Peyer's patch (tissue), 4 donors: ENCODE measurements around the gene CPNE2. TPM values are rescaled to one million over a fixed set of nuclear protein-coding genes. Genes with fewer than 3 reads are reported as not detected.

Experiments used
- DNase-seq, 3 donors: peaks; one replicate each; pipeline ENCODE4 v3.0.0-alpha.2; 2017 to 2019
- H3K27ac ChIP-seq, 4 donors: fragments of 200-600 bp; sonication (generic); one replicate each; pipeline ENCODE4 v1.5.1; 2016 to 2019
- H3K27me3 ChIP-seq, 2 donors: fragments of 200-600 bp; sonication (generic); one replicate each; pipeline ENCODE4 v1.5.1; 2019
- H3K36me3 ChIP-seq, 3 donors: fragments of 200-600 bp; sonication (generic); one replicate each; pipeline ENCODE4 v1.5.1; 2016 to 2019
- H3K4me1 ChIP-seq, 4 donors: fragments of 200-600 bp; sonication (generic); one replicate each; pipeline ENCODE4 v1.5.1; 2016 to 2019
- H3K4me3 ChIP-seq, 4 donors: fragments of 200-600 bp; sonication (generic); 1 replicate in 3 of 4; 2 replicates in 1 of 4; pipeline ENCODE4 v1.5.1; 2016 to 2019; ENCODE audit warnings: mild to moderate bottlenecking in 1 of 4
- H3K9me3 ChIP-seq, 4 donors: fragments of 200-600 bp; sonication (generic); one replicate each; pipeline ENCODE4 v1.5.1; 2016 to 2019; ENCODE audit warnings: mild to moderate bottlenecking in 1 of 4
- POLR2A ChIP-seq, 2 donors: fragments of 450-650 bp; IDR thresholded peaks; one replicate each; pipeline ENCODE4 v1.5.1; 2017; ENCODE audit warnings: antibody characterized with exemption in 2 of 2, mild to moderate bottlenecking in 2 of 2, moderate library complexity in 2 of 2
- total RNA-seq, 4 donors: library from RNA; depleted of rRNA; stranded (reverse); fragments of >200 nt; gene quantifications; one replicate each; pipeline ENCODE4 v1.1.0, GENCODE V29; 2016
- TF ChIP-seq, protein P1 (sequence below), 6 experiments: fragments of 450-650 bp in 4 of 6; fragments of 200-600 bp in 2 of 6; sonication (generic) in 1 of 6; IDR thresholded peaks; one replicate each; pipeline ENCODE4 v1.5.1; 2017 to 2019; ENCODE audit warnings: antibody characterized with exemption in 6 of 6, mild to moderate bottlenecking in 3 of 6, moderate library complexity in 1 of 6

The CPNE2 gene
- total RNA-seq, 4 donors from 2014 or later: 26.4 to 73.9 (median 64.8) TPM

DNA sequence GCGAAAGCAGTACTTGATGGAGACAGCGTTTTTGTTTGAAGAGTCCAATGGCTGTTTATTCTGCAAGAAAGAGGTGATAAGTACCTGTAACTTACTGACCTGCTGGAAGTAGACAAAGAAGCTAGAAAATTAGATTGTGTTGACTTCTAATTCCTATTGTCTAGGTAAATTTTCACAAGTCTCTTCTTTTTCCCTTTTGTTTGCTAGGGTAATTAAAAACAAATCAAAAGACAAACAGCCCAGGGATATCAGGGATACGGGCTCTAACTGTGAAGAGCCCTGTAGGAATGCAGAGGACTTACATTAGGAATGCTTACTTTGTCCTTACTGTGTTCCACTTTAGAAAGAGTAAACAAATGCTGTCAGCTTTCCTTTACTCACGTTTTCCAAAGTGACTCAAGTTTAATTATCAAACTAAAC, 86.4 kb downstream of the CPNE2 start:
- no peak overlapping the region for H3K27ac ChIP-seq
- H3K9me3 ChIP-seq: no peaks in the 10 kb centered on the region
- H3K4me1 ChIP-seq: no peaks in the 10 kb centered on the region
- TF ChIP-seq, protein P1, sequence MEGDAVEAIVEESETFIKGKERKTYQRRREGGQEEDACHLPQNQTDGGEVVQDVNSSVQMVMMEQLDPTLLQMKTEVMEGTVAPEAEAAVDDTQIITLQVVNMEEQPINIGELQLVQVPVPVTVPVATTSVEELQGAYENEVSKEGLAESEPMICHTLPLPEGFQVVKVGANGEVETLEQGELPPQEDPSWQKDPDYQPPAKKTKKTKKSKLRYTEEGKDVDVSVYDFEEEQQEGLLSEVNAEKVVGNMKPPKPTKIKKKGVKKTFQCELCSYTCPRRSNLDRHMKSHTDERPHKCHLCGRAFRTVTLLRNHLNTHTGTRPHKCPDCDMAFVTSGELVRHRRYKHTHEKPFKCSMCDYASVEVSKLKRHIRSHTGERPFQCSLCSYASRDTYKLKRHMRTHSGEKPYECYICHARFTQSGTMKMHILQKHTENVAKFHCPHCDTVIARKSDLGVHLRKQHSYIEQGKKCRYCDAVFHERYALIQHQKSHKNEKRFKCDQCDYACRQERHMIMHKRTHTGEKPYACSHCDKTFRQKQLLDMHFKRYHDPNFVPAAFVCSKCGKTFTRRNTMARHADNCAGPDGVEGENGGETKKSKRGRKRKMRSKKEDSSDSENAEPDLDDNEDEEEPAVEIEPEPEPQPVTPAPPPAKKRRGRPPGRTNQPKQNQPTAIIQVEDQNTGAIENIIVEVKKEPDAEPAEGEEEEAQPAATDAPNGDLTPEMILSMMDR (IDR thresholded peaks at IDR 0.05): no peak
- no peak for TF ChIP-seq POLR2A (IDR thresholded peaks at IDR 0.05)
- no peaks in the 10 kb centered on the region for H3K36me3 ChIP-seq
- no peaks in the 10 kb centered on the region for H3K27me3 ChIP-seq
- no peak for DNase-seq
- no peak overlapping the region for H3K4me3 ChIP-seq

DNA sequence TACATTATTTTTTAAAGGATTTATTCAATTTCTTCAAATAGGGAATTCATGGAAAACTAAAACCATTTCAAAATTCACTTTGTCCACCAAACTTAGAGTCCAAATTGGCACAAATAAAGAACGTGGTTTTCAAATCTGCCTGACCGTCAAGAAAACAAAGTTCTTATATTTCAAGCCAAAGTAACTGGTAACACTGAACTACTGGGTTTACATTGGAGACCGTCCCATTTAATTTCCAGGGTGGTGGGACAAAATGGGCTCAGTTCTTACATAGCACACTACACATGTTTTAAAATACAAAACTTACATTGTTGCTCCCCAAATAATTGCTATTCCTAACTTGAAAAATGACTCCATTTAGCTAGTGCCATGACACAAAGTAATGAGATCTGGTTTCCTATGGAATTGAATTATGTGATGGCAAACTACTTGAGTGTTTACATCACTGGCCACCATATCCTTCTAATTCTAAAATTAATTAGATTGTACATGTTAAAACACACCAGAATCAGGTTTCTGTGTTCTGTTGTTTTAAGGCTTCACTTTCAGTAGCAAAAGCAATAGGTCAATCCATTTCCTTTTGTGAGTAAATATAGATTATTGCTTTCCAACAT, 86.9 kb downstream of the CPNE2 start:
- Histone ChIP-seq H3K9me3 (no peaks in the 10 kb centered on the region), H3K36me3 (no peaks in the 10 kb centered on the region), H3K4me1 (peaks cover 0 to under 1% (median 0%) of the 10 kb centered on the region in 4 donors), H3K27ac (no peak overlapping the region), H3K27me3 (no peaks in the 10 kb centered on the region), H3K4me3 (no peak overlapping the region)
- no peak for DNase-seq
- TF ChIP-seq, protein P1 (IDR thresholded peaks at IDR 0.05): no peak
- TF ChIP-seq POLR2A (IDR thresholded peaks at IDR 0.05): no peak

DNA sequence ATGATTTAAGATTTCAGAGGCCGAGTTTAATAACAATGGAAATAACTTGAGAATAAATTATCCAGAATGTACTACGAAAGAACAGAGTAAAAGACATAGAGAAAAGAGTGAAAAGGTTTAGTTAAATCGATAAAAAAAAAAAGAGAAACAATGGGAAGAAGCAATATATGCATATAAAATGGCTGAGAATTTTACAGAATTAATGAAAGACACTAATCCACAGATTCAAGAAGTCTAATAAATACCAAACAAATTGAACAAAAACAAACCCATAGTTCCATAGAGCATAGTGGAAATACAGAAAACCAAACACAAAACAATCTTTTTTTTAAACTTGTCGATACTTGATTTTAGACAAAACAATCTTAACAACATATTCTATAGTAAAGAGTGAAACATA, 91.7 kb downstream of the CPNE2 start:
- DNase-seq: no peak
- Histone ChIP-seq H3K4me3 (no peak overlapping the region), H3K4me1 (peaks cover 0 to 20% (median 4%) of the 10 kb centered on the region in 4 donors), H3K36me3 (no peaks in the 10 kb centered on the region), H3K9me3 (no peaks in the 10 kb centered on the region), H3K27ac (no peak overlapping the region), H3K27me3 (no peaks in the 10 kb centered on the region)
- TF ChIP-seq POLR2A (IDR thresholded peaks at IDR 0.05): no peak
- TF ChIP-seq, protein P1 (IDR thresholded peaks at IDR 0.05): no peak

DNA sequence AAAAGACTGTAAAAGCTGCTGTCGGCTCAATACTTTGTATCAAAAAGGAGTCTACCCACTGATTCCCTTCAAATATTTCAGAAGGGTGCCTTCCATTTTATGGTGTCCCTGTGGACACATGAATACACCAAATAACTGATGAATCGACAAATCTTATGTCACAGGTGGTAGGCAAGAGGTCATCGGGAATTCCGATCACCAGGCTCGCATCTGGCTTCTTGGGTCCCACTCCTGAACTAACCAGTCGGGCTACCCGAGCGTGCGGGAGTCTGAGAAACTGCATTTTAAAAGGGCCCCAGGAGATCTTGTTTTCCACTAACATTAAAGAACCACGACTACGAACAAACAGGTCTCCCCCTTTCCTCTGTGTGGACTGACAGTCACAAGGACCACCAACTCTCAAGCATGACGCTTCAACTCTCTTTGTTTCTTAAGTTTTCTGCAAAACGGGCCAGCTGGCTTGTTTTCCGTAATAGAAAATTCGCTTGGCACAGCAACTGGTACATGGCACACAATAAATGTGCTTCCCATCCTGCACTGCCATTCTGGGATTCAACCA, 92.6 kb downstream of the CPNE2 start:
- peak overlapping the region; percentile 81 to 93 (median 86) for H3K27ac ChIP-seq
- peak overlapping the region; percentile 75 to 97 (median 82) for H3K4me3 ChIP-seq
- H3K27me3 ChIP-seq: no peaks in the 10 kb centered on the region
- no peaks in the 10 kb centered on the region for H3K9me3 ChIP-seq
- no peak for TF ChIP-seq POLR2A (IDR thresholded peaks at IDR 0.05)
- TF ChIP-seq, protein P1 (IDR thresholded peaks at IDR 0.05): no peak
- H3K36me3 ChIP-seq: no peaks in the 10 kb centered on the region
- DNase-seq: no peak
- peaks cover 0 to 20% (median 4%) of the 10 kb centered on the region in 4 donors for H3K4me1 ChIP-seq

DNA sequence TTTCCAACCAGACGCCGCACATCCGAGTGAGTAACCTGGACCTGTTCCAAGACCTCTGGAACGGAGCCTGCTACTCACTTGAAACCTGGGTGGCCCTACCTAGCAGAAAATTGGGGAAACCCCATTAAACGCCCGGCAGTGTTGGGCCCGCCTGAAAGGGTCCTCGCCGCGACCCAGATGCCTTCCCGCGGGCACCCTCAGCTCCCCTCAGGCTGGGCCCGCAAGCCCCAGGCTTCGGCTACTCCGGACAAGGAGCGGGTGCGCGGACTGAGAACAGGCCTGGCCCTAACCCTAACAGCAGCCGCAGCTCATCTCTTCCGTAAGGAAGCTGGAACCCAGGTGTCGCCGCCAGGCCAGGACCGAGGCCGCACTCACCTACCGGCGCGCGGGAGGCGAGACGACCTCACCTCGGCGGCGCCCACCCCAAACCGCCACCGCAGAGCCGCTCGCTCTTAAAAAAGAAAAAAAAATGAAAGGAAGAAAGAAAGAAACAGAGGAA, 93.1 kb downstream of the CPNE2 start:
- Histone ChIP-seq H3K9me3 (no peaks in the 10 kb centered on the region), H3K27me3 (no peaks in the 10 kb centered on the region), H3K36me3 (no peaks in the 10 kb centered on the region), H3K4me1 (peaks cover 0 to 20% (median 5%) of the 10 kb centered on the region in 4 donors), H3K27ac (peak overlapping the region; percentile 81 to 93 (median 86)), H3K4me3 (peak overlapping the region; percentile 75 to 97 (median 82))
- DNase-seq: no peak
- TF ChIP-seq, protein P1 (IDR thresholded peaks at IDR 0.05): peak in 1 of 6 experiments; percentile 13
- no peak for TF ChIP-seq POLR2A (IDR thresholded peaks at IDR 0.05)
